Right lobe of liver (tissue), 6 donors: ENCODE results near the gene SH3RF2. TPM values are rescaled to one million over a fixed set of nuclear protein-coding genes. Genes with fewer than 3 reads are reported as not detected.

Experiments used
- ATAC-seq, 4 donors: fragments of 200-7000 bp; cut with Tn5 transposase; one replicate each; pipeline ENCODE4 v1.9.1; 2020; ENCODE audit warnings: mild to moderate bottlenecking in 4 of 4, moderate library complexity in 4 of 4
- DNase-seq, 3 donors: peaks; one replicate each; pipeline ENCODE4 v3.0.0-alpha.2; 2020
- H3K27ac ChIP-seq, 3 donors: fragments of 200-600 bp; one replicate each; pipeline ENCODE4 v1.8.0; 2022
- H3K27me3 ChIP-seq, 2 donors: fragments of 200-600 bp; one replicate each; pipeline ENCODE4 v1.8.0; 2022
- H3K36me3 ChIP-seq, 4 donors: fragments of 200-600 bp; sonication (generic) in 1 of 4; one replicate each; pipeline versions ENCODE4 v1.5.1 to v1.8.0; 2017 to 2022; ENCODE audit warnings: control low read depth in 1 of 4
- H3K4me1 ChIP-seq, 4 donors: fragments of 200-600 bp; sonication (generic) in 1 of 4; one replicate each; pipeline versions ENCODE4 v1.5.1 to v1.8.0; 2017 to 2022; ENCODE audit warnings: control low read depth in 1 of 4
- H3K4me3 ChIP-seq, 3 donors: fragments of 200-600 bp; one replicate each; pipeline ENCODE4 v1.8.0; 2022
- H3K9me3 ChIP-seq, 4 donors: fragments of 200-600 bp; sonication (generic) in 1 of 4; one replicate each; pipeline versions ENCODE4 v1.5.1 to v1.8.0; 2017 to 2022; ENCODE audit warnings: control low read depth in 1 of 4
- POLR2A ChIP-seq: fragments of 450-650 bp; IDR thresholded peaks from one replicate; pipeline ENCODE4 v1.6.1; 2017; ENCODE audit warnings: antibody characterized with exemption, mild to moderate bottlenecking
- WGBS: methylation state at CpG from one replicate; pipeline ENCODE4 v1.1.6; 2018; ENCODE audit warnings: low coverage, low lambda C conversion rate; ENCODE audit not compliant: insufficient coverage; ENCODE audit errors: missing lambda C conversion rate; 5-methylcytosine and 5-hydroxymethylcytosine counted together
- intact Hi-C, 2 donors: fragments of 100-400 bp; cut with DNase I; formaldehyde crosslinking; loops; one replicate each; pipeline versions ENCODE4 v1.11.2 to v1.14.1; 2022
- total RNA-seq, 6 experiments: library from RNA; depleted of rRNA in 2 of 6; stranded (reverse); fragments of >200 nt in 2 of 6; fragmentation: NEBNext Ultra II Directional in 3 of 6; extraction: Animal tissue kit (Norgen Biotek cat#: 25700) in 3 of 6; gene quantifications; one replicate each; pipeline versions ENCODE4 v1.1.0 to v1.2.4, GENCODE V29; 2016 to 2023
- TF ChIP-seq, protein P1 (sequence below), 4 donors: fragments of 200-600 bp in 3 of 4; fragments of 450-650 bp in 1 of 4; IDR thresholded peaks; one replicate each; pipeline versions ENCODE4 v1.5.1 to v1.8.0; 2016 to 2022; ENCODE audit warnings: antibody characterized with exemption in 4 of 4, mild to moderate bottlenecking in 2 of 4
- donor health status: DM: no; HTN: yes; CAD: no.
- donor health status: DM: no; HTN: no; CAD: no.
- donor health status: DM: no; HTN: no; CAD: no.
- donor health status: DM: no; HTN: yes; CAD: no.
- donor health status: DM: no; HTN: yes; CAD: no.

SH3RF2 gene
- total RNA-seq, 6 experiments from 2014 or later, result 2.7 to 20.6 (median 5.8) TPM

DNA sequence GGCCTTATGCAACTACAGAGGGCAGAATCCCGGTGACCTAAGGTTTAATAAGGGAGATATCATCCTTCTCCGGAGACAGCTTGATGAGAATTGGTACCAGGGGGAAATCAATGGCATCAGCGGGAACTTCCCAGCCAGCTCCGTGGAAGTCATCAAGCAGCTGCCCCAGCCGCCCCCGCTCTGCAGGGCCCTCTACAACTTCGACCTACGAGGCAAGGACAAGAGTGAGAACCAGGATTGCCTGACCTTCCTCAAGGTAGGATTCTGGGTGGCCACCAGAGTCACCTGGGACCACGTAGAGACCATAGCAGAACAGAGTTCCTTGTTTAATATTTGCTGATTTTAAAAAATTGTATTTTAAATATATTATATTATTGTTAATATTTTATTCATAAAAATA, 63.7 kb downstream of the SH3RF2 start:
- no peak overlapping the region for H3K27ac ChIP-seq
- no peak overlapping the region for H3K4me3 ChIP-seq
- peaks cover 0 to 4% (median 2%) of the 10 kb centered on the region in 4 donors for H3K4me1 ChIP-seq
- WGBS, result 92% methylated on average over 6 of the region's 9 CpGs
- intact Hi-C loops, result no loop called here
- DNase-seq (no peak), ATAC-seq (no peak)
- H3K9me3 ChIP-seq, result no peaks in the 10 kb centered on the region
- H3K36me3 ChIP-seq, result no peaks in the 10 kb centered on the region
- TF ChIP-seq, protein P1, sequence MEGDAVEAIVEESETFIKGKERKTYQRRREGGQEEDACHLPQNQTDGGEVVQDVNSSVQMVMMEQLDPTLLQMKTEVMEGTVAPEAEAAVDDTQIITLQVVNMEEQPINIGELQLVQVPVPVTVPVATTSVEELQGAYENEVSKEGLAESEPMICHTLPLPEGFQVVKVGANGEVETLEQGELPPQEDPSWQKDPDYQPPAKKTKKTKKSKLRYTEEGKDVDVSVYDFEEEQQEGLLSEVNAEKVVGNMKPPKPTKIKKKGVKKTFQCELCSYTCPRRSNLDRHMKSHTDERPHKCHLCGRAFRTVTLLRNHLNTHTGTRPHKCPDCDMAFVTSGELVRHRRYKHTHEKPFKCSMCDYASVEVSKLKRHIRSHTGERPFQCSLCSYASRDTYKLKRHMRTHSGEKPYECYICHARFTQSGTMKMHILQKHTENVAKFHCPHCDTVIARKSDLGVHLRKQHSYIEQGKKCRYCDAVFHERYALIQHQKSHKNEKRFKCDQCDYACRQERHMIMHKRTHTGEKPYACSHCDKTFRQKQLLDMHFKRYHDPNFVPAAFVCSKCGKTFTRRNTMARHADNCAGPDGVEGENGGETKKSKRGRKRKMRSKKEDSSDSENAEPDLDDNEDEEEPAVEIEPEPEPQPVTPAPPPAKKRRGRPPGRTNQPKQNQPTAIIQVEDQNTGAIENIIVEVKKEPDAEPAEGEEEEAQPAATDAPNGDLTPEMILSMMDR (IDR thresholded peaks at IDR 0.05), result no peak
- TF ChIP-seq POLR2A, result no peak
- H3K27me3 ChIP-seq, result no peaks in the 10 kb centered on the region

DNA sequence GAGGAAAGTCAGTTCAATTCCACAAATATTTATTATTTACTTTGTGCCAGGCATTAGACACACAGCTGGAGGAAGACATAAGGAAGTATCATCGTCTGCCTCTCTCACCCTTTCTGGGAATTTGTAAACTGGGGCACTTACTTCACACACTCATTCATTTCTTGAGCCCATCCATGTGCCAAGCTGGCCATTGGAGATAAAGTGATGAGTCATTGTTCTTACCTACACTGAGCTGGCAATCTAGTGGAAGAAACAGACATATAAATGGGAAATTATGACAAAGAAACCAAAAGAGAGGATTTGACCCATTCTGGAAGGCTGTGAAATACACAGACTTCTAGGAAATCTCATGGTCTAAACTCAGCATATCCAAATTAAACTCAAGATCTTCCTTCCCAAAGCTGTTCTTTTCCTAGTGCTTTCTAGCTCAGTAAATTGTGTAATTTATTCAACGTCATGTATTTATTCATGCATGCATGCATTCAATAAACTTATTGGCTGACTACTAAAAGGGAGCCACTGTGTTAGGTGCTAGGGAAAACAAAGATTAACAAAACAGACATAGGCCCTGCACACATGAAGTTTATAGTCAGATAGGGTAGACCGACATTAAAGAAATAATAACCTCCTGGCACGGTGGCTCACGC, 65.3 kb downstream of the SH3RF2 start:
- TF ChIP-seq, protein P1 (IDR thresholded peaks at IDR 0.05), result no peak
- TF ChIP-seq POLR2A, result no peak
- Histone ChIP-seq H3K9me3 (no peaks in the 10 kb centered on the region), H3K27me3 (no peaks in the 10 kb centered on the region), H3K4me1 (peaks cover 0 to 15% (median 7%) of the 10 kb centered on the region in 4 donors), H3K27ac (no peak overlapping the region), H3K4me3 (no peak overlapping the region), H3K36me3 (no peaks in the 10 kb centered on the region)
- no peak for DNase-seq
- WGBS, result 77% methylated on average over 5 of the region's 5 CpGs
- peak in 2 of 4 donors; percentile 24 to 27 for ATAC-seq
- intact Hi-C loops, result no loop called here

DNA sequence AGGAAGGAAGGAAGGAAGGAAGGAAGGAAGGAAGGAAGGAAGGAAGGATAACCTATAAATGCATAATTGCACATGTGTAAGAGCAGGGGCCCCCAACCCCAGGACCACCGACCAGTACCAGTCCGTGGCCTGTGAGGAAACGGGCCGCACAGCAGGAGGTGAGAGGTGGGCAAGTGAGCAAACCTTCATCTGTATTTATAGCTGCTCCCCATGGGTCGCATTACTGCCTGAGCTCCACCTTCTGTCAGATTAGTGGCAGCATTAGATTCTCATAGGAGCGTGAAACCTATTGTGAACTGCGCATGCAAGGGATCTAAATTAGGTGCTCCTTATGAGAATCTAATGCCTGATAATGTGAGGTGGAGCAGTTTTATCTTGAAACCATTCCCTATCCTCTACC, 66.1 kb downstream of the SH3RF2 start:
- no peaks in the 10 kb centered on the region for H3K9me3 ChIP-seq
- H3K4me3 ChIP-seq, result no peak overlapping the region
- intact Hi-C loops, result no loop called here
- TF ChIP-seq POLR2A, result no peak
- TF ChIP-seq, protein P1 (IDR thresholded peaks at IDR 0.05), result no peak
- peaks cover 0 to 22% (median 10%) of the 10 kb centered on the region in 4 donors for H3K4me1 ChIP-seq
- no peak overlapping the region for H3K27ac ChIP-seq
- H3K27me3 ChIP-seq, result no peaks in the 10 kb centered on the region
- ATAC-seq (no peak), DNase-seq (no peak)
- 90% methylated on average over 7 of the region's 7 CpGs for WGBS
- H3K36me3 ChIP-seq, result no peaks in the 10 kb centered on the region

DNA sequence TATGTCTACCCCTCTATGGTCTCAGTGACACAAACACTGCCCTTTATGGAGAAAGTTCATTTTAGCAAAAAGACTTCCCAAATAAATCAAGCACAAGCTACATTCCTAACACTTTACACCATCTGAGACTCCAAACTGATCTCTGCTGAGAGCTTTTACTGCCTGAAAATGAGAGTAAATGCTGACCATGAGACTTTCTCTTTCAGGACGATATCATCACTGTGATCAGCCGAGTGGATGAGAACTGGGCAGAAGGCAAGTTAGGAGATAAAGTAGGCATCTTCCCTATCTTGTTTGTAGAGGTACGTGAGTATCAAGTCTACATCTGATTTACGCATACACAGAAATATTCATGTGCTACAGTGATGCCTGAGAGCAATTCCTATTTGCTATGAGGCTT, 67.5 kb downstream of the SH3RF2 start:
- no peak overlapping the region for H3K27ac ChIP-seq
- DNase-seq, result no peak
- no peak overlapping the region for H3K4me3 ChIP-seq
- H3K36me3 ChIP-seq, result no peaks in the 10 kb centered on the region
- intact Hi-C loops, result no loop called here
- no peaks in the 10 kb centered on the region for H3K27me3 ChIP-seq
- 50% methylated on average over 4 of the region's 4 CpGs for WGBS
- H3K9me3 ChIP-seq, result no peaks in the 10 kb centered on the region
- peaks cover 0 to 31% (median 12%) of the 10 kb centered on the region in 4 donors for H3K4me1 ChIP-seq
- peak in 1 of 4 donors; percentile 67 for ATAC-seq
- no peak for TF ChIP-seq POLR2A
- TF ChIP-seq, protein P1 (IDR thresholded peaks at IDR 0.05), result no peak
